Gastrocnemius medialis (tissue), 4 donors: ENCODE measurements around the gene DUSP6. TPM values are rescaled to one million over a fixed set of nuclear protein-coding genes. Genes with fewer than 3 reads are reported as not detected.

Experiments used
- ATAC-seq, 2 donors: fragments of 150-250 bp; one replicate each; pipeline ENCODE4 v1.9.1; 2016
- DNase-seq, 2 donors: peaks; one replicate each; pipeline ENCODE4 v3.0.0-alpha.2; 2019
- H3K27ac ChIP-seq, 4 donors: fragments of 200-600 bp; sonication (generic); 1 replicate in 1 of 4; 2 replicates in 3 of 4; pipeline ENCODE4 v1.5.1; 2016 to 2018; ENCODE audit warnings: mild to moderate bottlenecking in 2 of 4, moderate library complexity in 1 of 4
- H3K27me3 ChIP-seq, 3 donors: fragments of 200-600 bp; sonication (generic) in 2 of 3; 1 replicate in 1 of 3; 2 replicates in 2 of 3; pipeline versions ENCODE4 v1.5.1 to v1.6.0; 2016 to 2019; ENCODE audit warnings: mild to moderate bottlenecking in 1 of 3, moderate library complexity in 1 of 3
- H3K36me3 ChIP-seq, 2 donors: fragments of 200-600 bp; sonication (generic) in 1 of 2; one replicate each; pipeline ENCODE4 v1.5.1; 2017 to 2018
- H3K4me1 ChIP-seq, 2 donors: fragments of 200-600 bp; sonication (generic) in 1 of 2; one replicate each; pipeline ENCODE4 v1.5.1; 2016 to 2017; ENCODE audit warnings: mild to moderate bottlenecking in 2 of 2
- H3K4me3 ChIP-seq, 4 donors: fragments of 200-600 bp; sonication (generic) in 3 of 4; 1 replicate in 1 of 4; 2 replicates in 3 of 4; pipeline ENCODE4 v1.5.1; 2016 to 2019; ENCODE audit warnings: mild to moderate bottlenecking in 2 of 4
- H3K9me3 ChIP-seq, 3 donors: fragments of 200-600 bp; sonication (generic) in 2 of 3; 1 replicate in 1 of 3; 2 replicates in 2 of 3; pipeline ENCODE4 v1.5.1; 2016 to 2019
- CTCF ChIP-seq, 5 experiments: fragments of 450-650 bp in 3 of 5; fragments of 200-600 bp in 2 of 5; sonication (generic) in 2 of 5; IDR thresholded peaks in 4 of 5; conservative IDR thresholded peaks in 1 of 5; 1 replicate in 4 of 5; 2 replicates in 1 of 5; pipeline ENCODE4 v1.5.1; 2016 to 2019; ENCODE audit warnings: antibody characterized with exemption in 5 of 5, mild to moderate bottlenecking in 3 of 5, moderate library complexity in 3 of 5
- POLR2A ChIP-seq, 2 donors: fragments of 450-650 bp; IDR thresholded peaks; one replicate each; pipeline ENCODE4 v1.6.1; 2017; ENCODE audit warnings: antibody characterized with exemption in 2 of 2, mild to moderate bottlenecking in 2 of 2, moderate library complexity in 2 of 2
- in situ Hi-C, 4 donors: fragments of 200-750 bp; cut with MboI; loops; one replicate each; pipeline versions ENCODE4 v1.15.0 to v1.8.0; 2017; ENCODE audit warnings: low sequenced_read_pairs in 4 of 4
- intact Hi-C: fragments of 100-400 bp; cut with DNase I; formaldehyde crosslinking; loops from one replicate; pipeline ENCODE4 v1.15.1; 2023; ENCODE audit warnings: low total_unique reads
- total RNA-seq, 4 donors: library from RNA; depleted of rRNA; stranded (reverse); fragments of >200 nt; gene quantifications; one replicate each; pipeline versions ENCODE4 v1.1.0 to v1.2.3, GENCODE V29; 2016

Gene DUSP6
- total RNA-seq, 4 donors from 2014 or later: 4.2 to 23.8 (median 12.1) TPM

GRCh38 chr12:89319122-89319521 is 33.2 kb downstream of the DUSP6 start:
- peak; percentile 39 to 51 for ATAC-seq
- TF ChIP-seq CTCF (IDR thresholded peaks at IDR 0.05 in 4 of 5, conservative IDR thresholded peaks at IDR 0.05 in 1 of 5): no peak
- TF ChIP-seq POLR2A (IDR thresholded peaks at IDR 0.05): no peak
- Histone ChIP-seq H3K4me1 (peaks cover 0 to 3% of the 10 kb centered on the region in 2 donors), H3K9me3 (no peaks in the 10 kb centered on the region), H3K4me3 (no peak overlapping the region), H3K36me3 (no peaks in the 10 kb centered on the region), H3K27me3 (no peaks in the 10 kb centered on the region), H3K27ac (no peak overlapping the region)
- intact Hi-C loops: no loop called here
- in situ Hi-C loops: no loop called here
- peak in 1 of 2 donors; percentile 25 for DNase-seq

DNA sequence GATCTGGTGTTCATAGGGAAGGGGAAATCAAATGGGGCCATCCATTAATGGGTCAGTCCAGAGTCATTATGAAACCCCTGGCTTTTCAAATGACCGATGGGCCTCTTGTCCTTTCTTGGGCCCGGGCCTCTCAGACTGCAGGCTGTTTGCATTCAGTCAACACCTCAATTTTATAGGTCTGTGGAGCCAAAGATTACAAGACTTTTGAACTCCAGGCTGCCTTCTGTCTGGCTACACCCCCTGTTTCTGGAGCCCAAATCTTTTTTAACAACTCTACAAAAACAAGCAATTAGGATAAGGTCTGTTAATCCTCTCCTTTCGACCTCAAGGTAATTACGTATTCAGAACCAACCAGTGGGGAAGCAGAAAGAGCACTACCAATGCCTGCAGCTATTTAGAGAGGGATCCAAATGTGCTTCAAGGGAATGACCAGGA is 35.6 kb downstream of the DUSP6 start:
- Histone ChIP-seq H3K9me3 (no peaks in the 10 kb centered on the region), H3K27me3 (no peaks in the 10 kb centered on the region), H3K4me3 (no peak overlapping the region), H3K36me3 (no peaks in the 10 kb centered on the region), H3K27ac (no peak overlapping the region), H3K4me1 (peaks cover 0 to 3% of the 10 kb centered on the region in 2 donors)
- no peak for TF ChIP-seq POLR2A (IDR thresholded peaks at IDR 0.05)
- no peak for TF ChIP-seq CTCF (IDR thresholded peaks at IDR 0.05 in 4 of 5, conservative IDR thresholded peaks at IDR 0.05 in 1 of 5)
- intact Hi-C loops (no loop called here), in situ Hi-C loops (no loop called here)
- ATAC-seq: no peak
- DNase-seq: no peak

- ATAC-seq: no peak
These were observed 38.1 kb downstream of the DUSP6 start for GRCh38 chr12:89314060-89314761.

GRCh38 chr12:89311703-89312293 is 40.5 kb downstream of the DUSP6 start:
- in situ Hi-C loops: no loop called here
- TF ChIP-seq CTCF (IDR thresholded peaks at IDR 0.05 in 4 of 5, conservative IDR thresholded peaks at IDR 0.05 in 1 of 5): no peak
- no peak for TF ChIP-seq POLR2A (IDR thresholded peaks at IDR 0.05)
- intact Hi-C loops: no loop called here
- Histone ChIP-seq H3K27ac (no peak overlapping the region), H3K36me3 (no peaks in the 10 kb centered on the region), H3K4me1 (no peaks in the 10 kb centered on the region), H3K27me3 (no peaks in the 10 kb centered on the region), H3K9me3 (no peaks in the 10 kb centered on the region), H3K4me3 (no peak overlapping the region)
- DNase-seq (no peak), ATAC-seq (no peak)

More at GRCh38 chr12:89314060-89314761, 38.1 kb downstream of the DUSP6 start:
- Histone ChIP-seq H3K4me3 (no peak overlapping the region), H3K27me3 (no peaks in the 10 kb centered on the region), H3K27ac (no peak overlapping the region), H3K4me1 (peaks cover 0 to 3% of the 10 kb centered on the region in 2 donors), H3K9me3 (no peaks in the 10 kb centered on the region), H3K36me3 (no peaks in the 10 kb centered on the region)
- intact Hi-C loops (no loop called here), in situ Hi-C loops (no loop called here)
- TF ChIP-seq CTCF (IDR thresholded peaks at IDR 0.05 in 4 of 5, conservative IDR thresholded peaks at IDR 0.05 in 1 of 5) (no peak), POLR2A (IDR thresholded peaks at IDR 0.05) (no peak)
- no peak for DNase-seq
